AG04449 (cell line): ENCODE data around the gene METTL15.

Experiments used
- CTCF ChIA-PET: fragments of 350-600 bp; formaldehyde crosslinking; extraction: SDS; loops from one replicate; lab custom pipeline; 2021; ENCODE audit warnings: antibody characterized with exemption; lab: Yijun Ruan, JAX
- POLR2A ChIA-PET: fragments of 400-600, 350-600 bp; formaldehyde crosslinking; extraction: SDS; loops from one replicate; lab custom pipeline; 2020; ENCODE audit warnings: antibody characterized with exemption, inconsistent platforms; lab: Yijun Ruan, JAX
- DNase-seq: peaks from one replicate; pipeline ENCODE4 v3.0.0-alpha.2; 2010; ENCODE audit warnings: low read depth, low spot score
- H3K4me3 ChIP-seq: 2 replicates; pipeline ENCODE4 v1.5.1; 2011; ENCODE audit warnings: low read depth, mild to moderate bottlenecking, control low read depth, low read length
- TF ChIP-seq, protein P1 (sequence below): IDR thresholded peaks from one replicate; pipeline ENCODE4 v1.5.1; 2011; ENCODE audit warnings: mild to moderate bottlenecking, moderate library complexity, low read length, control low read depth, inconsistent platforms; ENCODE audit not compliant: insufficient read depth; ENCODE audit errors: missing control alignments

METTL15 gene

GRCh38 chr11:28140689-28141455 is 32.7 kb downstream of the METTL15 start:
- ChIA-PET POLR2A (no interaction called here), CTCF (no interaction called here)
- H3K4me3 ChIP-seq = no peak overlapping the region
- no peak for DNase-seq
- TF ChIP-seq, protein P1, sequence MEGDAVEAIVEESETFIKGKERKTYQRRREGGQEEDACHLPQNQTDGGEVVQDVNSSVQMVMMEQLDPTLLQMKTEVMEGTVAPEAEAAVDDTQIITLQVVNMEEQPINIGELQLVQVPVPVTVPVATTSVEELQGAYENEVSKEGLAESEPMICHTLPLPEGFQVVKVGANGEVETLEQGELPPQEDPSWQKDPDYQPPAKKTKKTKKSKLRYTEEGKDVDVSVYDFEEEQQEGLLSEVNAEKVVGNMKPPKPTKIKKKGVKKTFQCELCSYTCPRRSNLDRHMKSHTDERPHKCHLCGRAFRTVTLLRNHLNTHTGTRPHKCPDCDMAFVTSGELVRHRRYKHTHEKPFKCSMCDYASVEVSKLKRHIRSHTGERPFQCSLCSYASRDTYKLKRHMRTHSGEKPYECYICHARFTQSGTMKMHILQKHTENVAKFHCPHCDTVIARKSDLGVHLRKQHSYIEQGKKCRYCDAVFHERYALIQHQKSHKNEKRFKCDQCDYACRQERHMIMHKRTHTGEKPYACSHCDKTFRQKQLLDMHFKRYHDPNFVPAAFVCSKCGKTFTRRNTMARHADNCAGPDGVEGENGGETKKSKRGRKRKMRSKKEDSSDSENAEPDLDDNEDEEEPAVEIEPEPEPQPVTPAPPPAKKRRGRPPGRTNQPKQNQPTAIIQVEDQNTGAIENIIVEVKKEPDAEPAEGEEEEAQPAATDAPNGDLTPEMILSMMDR = no peak

DNA sequence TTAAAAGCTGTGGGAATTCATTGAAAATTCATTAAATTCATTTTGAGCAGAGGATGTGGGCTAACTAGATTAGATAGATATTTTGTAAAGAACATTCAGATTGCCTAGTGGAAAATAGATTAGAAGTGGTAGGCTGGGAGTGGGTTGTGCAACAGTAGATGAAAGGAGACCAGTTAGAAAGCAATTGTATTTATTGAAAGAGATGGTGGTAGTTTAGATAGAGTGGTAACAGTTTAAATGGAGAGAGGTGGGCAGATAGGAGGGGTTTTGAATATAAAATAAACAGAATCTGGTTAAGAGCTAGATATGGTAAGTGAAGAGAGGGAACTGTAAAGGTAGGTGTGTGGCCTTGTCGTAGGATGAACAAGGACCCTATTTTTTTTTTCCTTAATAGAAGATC is 34.5 kb downstream of the METTL15 start:
- CTCF ChIA-PET = interaction anchor here (1.3 kb wide), 1 partner anchor 8 kb away, joined by 3 read pairs; no protein-coding TSS in a partner anchor

GRCh38 chr11:28144808-28145207 is 36.6 kb downstream of the METTL15 start:
- ChIA-PET POLR2A (interaction anchor here (1.1 kb wide), 1 partner anchor 446 kb away, joined by 3 read pairs; no protein-coding TSS in a partner anchor), CTCF (no interaction called here)
- TF ChIP-seq, protein P1 = no peak
- H3K4me3 ChIP-seq = no peak overlapping the region
- no peak for DNase-seq

More for the DNA sequence above, 34.5 kb downstream of the METTL15 start:
- TF ChIP-seq, protein P1 = no peak
- H3K4me3 ChIP-seq = no peak overlapping the region
- DNase-seq = no peak
- POLR2A ChIA-PET = no interaction called here

DNA sequence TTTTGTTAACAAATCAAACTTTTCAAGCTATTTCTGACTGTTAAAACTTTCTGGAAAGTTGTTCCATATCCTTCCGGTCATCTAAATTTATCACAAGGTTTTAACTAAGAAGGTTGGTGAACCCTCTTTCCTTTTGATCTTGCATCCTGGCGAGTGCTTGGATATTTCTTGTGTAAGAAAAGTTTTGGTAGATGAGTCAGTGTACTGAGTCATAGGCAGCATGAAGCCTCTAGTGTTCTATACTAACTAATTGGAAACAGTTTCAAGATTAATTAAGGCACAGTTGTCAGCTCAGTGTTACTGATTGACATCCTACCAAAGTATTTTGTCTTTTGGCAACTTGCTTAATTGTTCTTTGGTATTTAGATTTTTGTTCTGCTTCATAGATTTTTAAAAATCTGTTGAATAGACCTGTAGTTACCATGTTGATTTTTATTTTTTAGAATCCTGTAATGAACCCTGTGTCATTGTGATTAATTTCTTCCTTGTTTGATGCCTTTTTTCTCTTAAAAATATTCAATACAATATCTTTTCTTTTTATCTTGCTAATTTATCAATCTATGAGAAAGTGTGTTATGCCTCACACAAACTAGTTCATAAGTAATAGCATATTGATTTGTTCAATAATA is 38.0 kb downstream of the METTL15 start:
- TF ChIP-seq, protein P1 = no peak
- no peak overlapping the region for H3K4me3 ChIP-seq
- ChIA-PET POLR2A (no interaction called here), CTCF (no interaction called here)
- peak; percentile 63 for DNase-seq

- POLR2A ChIA-PET = no interaction called here
Measured at GRCh38 chr11:28152743-28153142, 44.6 kb downstream of the METTL15 start.

More at GRCh38 chr11:28152743-28153142, 44.6 kb downstream of the METTL15 start:
- no peak overlapping the region for H3K4me3 ChIP-seq
- TF ChIP-seq, protein P1 = no peak
- no peak for DNase-seq
- CTCF ChIA-PET = no interaction called here
